Upper lobe of right lung (tissue), 1 donor: ENCODE results near the gene RNASEL. TPM values are rescaled to one million over a fixed set of nuclear protein-coding genes. Genes with fewer than 3 reads are reported as not detected.

Experiments
- ATAC-seq: fragments of 200-7000 bp; cut with Tn5 transposase; one replicate; pipeline ENCODE4 v1.9.1; 2020; ENCODE audit warnings: mild to moderate bottlenecking, moderate library complexity
- DNase-seq: peaks from one replicate; pipeline ENCODE4 v3.0.0-alpha.2; 2020
- H3K27ac ChIP-seq: fragments of 200-600 bp; one replicate; pipeline ENCODE4 v1.8.0; 2022
- H3K27me3 ChIP-seq: fragments of 200-600 bp; one replicate; pipeline ENCODE4 v1.8.0; 2022; ENCODE audit warnings: mild to moderate bottlenecking
- H3K36me3 ChIP-seq: fragments of 200-600 bp; one replicate; pipeline ENCODE4 v1.8.0; 2022
- H3K4me1 ChIP-seq: fragments of 200-600 bp; one replicate; pipeline ENCODE4 v1.8.0; 2022
- H3K4me3 ChIP-seq: fragments of 200-600 bp; one replicate; pipeline ENCODE4 v1.8.0; 2022; ENCODE audit warnings: mild to moderate bottlenecking
- H3K9me3 ChIP-seq: fragments of 200-600 bp; one replicate; pipeline ENCODE4 v1.8.0; 2022
- intact Hi-C: fragments of 100-400 bp; cut with DNase I; formaldehyde crosslinking; loops from one replicate; pipeline ENCODE4 v1.11.0; 2022
- total RNA-seq: library from RNA; stranded (reverse); fragmentation: NEBNext Ultra II Directional; extraction: Animal tissue kit (Norgen Biotek cat#: 25700); gene quantifications from one replicate; pipeline ENCODE4 v1.2.1, GENCODE V29; 2021
- TF ChIP-seq, protein P1 (sequence below): fragments of 200-600 bp; IDR thresholded peaks from one replicate; pipeline ENCODE4 v1.8.0; 2022; ENCODE audit warnings: antibody characterized with exemption
- donor health status: DM: no; HTN: yes; CAD: no; lungs with severe emphysema.

RNASEL gene
- total RNA-seq, 1 donor from 2014 or later = 12.8 TPM

DNA sequence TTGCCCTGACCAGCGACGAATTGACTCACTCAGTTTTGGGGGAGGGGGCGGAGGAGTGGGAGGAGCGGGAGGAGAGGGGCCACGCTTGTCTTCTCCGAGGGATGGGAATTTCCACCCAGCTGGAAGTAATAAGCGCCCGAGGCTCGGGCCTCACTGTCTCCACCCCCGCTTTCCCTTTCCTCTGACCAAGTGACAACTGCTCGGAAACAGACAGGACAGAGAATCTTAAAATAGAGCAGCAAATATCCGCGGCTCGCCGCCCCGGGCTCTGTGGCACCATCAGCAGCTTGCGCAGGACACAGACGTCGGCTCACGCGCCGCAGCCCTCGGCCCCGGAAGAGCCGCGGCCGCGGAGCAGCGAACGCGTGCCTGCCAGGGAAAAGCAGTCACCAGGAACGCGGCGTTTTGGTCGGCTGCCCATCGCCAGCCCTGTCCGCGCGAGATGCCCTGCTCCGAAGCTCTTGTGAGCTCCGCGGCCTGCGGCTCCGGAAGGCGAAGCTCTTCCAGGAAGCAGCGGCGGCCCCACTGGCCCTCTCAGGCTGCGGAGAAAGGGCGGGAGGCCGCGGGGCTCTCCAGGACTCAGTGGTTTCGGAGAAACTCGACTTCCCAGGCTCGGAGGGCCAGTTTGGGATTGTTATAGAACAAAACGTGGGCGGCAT lies 25.9 kb upstream of the RNASEL start:
- H3K4me1 ChIP-seq = peaks cover 19% of the 10 kb centered on the region
- no peaks in the 10 kb centered on the region for H3K36me3 ChIP-seq
- H3K27me3 ChIP-seq = no peaks in the 10 kb centered on the region
- peak overlapping the region; percentile 90 for H3K27ac ChIP-seq
- H3K9me3 ChIP-seq = no peaks in the 10 kb centered on the region
- TF ChIP-seq, protein P1, sequence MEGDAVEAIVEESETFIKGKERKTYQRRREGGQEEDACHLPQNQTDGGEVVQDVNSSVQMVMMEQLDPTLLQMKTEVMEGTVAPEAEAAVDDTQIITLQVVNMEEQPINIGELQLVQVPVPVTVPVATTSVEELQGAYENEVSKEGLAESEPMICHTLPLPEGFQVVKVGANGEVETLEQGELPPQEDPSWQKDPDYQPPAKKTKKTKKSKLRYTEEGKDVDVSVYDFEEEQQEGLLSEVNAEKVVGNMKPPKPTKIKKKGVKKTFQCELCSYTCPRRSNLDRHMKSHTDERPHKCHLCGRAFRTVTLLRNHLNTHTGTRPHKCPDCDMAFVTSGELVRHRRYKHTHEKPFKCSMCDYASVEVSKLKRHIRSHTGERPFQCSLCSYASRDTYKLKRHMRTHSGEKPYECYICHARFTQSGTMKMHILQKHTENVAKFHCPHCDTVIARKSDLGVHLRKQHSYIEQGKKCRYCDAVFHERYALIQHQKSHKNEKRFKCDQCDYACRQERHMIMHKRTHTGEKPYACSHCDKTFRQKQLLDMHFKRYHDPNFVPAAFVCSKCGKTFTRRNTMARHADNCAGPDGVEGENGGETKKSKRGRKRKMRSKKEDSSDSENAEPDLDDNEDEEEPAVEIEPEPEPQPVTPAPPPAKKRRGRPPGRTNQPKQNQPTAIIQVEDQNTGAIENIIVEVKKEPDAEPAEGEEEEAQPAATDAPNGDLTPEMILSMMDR = no peak
- intact Hi-C loops = no loop called here
- peak; percentile 89 for DNase-seq
- ATAC-seq = peak; percentile 79
- H3K4me3 ChIP-seq = peak overlapping the region; percentile 58

DNA sequence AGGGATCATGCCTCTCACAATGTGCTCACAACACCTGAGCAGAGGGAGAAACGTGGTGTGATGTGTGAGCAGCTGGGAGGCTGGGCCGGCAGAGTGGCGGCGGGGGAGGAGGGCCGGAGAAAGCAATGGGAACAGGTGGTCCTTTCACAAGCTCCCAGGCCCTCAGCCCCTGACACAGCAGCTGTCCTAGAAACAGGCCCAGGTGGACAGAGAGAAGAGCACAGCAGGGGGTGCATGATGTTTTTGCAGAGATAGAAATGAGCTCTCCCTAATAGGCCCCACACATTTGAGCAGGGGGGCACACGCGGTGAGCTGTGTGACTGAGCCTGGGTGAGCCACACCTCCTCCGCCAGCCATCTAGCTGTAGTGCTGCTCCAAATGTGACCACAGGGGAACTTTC lies 22.7 kb upstream of the RNASEL start:
- TF ChIP-seq, protein P1 = no peak
- no peak for ATAC-seq
- Histone ChIP-seq H3K27me3 (no peaks in the 10 kb centered on the region), H3K4me3 (no peak overlapping the region), H3K4me1 (peaks cover 19% of the 10 kb centered on the region), H3K9me3 (no peaks in the 10 kb centered on the region), H3K36me3 (no peaks in the 10 kb centered on the region), H3K27ac (no peak overlapping the region)
- intact Hi-C loops = no loop called here
- no peak for DNase-seq

DNA sequence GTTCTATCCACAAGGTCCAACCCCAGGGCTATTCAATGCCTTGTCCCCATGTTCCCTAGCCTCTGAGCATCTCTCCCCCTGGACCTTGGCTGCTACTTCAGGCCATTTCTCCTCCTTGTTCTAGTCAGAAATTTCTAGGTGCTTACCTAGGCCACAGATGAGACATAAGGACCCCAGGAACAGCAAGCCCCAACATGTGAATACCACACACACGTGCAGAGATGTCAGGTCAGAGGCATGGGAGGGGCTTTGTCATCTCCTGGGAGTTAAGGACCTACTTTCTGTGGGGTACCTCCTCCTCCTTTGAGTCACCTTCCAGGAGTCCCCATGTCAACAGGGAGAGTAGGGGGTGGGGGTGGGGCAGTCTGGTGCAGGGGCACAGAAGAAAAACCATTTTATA lies 22.3 kb upstream of the RNASEL start:
- DNase-seq (no peak), ATAC-seq (no peak)
- Histone ChIP-seq H3K4me1 (peaks cover 19% of the 10 kb centered on the region), H3K27me3 (no peaks in the 10 kb centered on the region), H3K4me3 (no peak overlapping the region), H3K9me3 (no peaks in the 10 kb centered on the region), H3K36me3 (no peaks in the 10 kb centered on the region), H3K27ac (no peak overlapping the region)
- intact Hi-C loops = no loop called here
- TF ChIP-seq, protein P1 = no peak

DNA sequence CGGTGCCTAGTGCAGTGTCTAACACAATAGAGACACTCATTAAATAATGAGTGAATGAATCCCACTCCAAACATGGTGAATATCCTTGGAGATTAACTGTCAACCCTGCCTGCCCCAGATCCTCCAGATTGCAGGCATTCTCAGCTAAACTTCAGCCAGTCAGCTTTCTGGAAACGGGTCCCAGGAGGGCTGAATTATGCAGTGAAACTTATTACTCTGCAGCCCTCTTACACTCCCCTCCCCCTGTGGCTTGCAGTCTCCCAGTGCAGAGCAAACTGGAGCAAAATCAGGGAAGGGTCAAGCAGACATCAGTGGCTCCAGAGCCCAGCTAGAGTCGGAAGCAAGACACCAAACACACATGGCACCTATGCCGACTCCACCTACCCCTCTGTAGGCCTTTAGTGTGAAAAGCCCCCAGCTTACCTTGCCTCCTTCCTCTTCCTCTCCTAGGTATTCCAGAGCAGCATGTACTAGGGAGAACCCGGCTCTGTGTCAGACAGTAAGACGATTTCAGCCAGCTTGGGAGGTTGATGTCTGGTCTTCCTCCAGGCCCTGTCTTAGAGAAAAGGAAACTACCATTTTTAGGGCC lies 21.6 kb upstream of the RNASEL start:
- Histone ChIP-seq H3K4me1 (peaks cover 14% of the 10 kb centered on the region), H3K36me3 (no peaks in the 10 kb centered on the region), H3K4me3 (no peak overlapping the region), H3K27me3 (no peaks in the 10 kb centered on the region), H3K9me3 (no peaks in the 10 kb centered on the region), H3K27ac (no peak overlapping the region)
- DNase-seq = no peak
- intact Hi-C loops = no loop called here
- TF ChIP-seq, protein P1 = no peak
- ATAC-seq = no peak

DNA sequence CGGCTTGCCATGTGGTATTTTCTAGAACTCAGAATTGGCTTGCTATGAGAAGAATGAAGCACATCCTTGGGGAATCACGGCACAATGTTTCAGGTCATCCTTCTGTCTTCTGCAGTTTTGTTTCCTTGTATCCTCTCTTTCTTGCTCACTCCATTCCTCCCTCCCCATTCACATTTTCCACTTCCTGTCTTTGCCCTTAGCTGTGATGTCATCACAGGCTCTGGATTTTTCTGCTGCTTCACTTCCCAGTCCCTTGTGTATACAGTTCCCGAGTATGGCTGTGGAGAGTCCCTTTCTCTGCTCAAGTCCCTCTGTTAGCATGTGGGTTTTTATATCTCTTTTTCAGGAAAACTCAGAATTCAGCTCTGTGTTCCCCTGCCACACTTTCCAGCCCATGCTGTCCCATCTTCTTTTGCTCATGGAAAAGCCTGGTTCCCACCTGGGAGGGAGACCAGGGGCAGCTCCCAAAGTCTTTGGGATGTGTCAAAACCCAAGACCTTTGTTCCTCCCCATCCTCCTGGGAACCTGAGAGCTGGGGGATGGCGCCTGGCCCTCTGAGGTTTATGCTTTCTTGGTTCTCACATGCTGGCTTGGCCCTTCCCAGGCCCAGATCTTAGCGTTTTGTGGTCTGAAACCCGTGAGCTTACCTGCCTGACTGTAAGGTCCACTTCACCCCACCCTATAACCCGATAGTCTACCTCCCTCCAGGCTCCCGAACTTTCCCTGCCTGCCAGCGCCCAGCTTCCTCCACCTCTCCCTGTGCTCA lies 20.0 kb upstream of the RNASEL start:
- H3K4me1 ChIP-seq = peaks cover 10% of the 10 kb centered on the region
- no peaks in the 10 kb centered on the region for H3K36me3 ChIP-seq
- H3K27ac ChIP-seq = no peak overlapping the region
- intact Hi-C loops = no loop called here
- no peak overlapping the region for H3K4me3 ChIP-seq
- no peaks in the 10 kb centered on the region for H3K9me3 ChIP-seq
- DNase-seq = no peak
- no peaks in the 10 kb centered on the region for H3K27me3 ChIP-seq
- TF ChIP-seq, protein P1 = no peak
- ATAC-seq = no peak
